GM23338 (cell line): ENCODE data around the gene SCFD2. TPM values are rescaled to one million over a fixed set of nuclear protein-coding genes. Genes with fewer than 3 reads are reported as not detected.

Source experiments
- ATAC-seq: fragments of 200-7000 bp; cut with Tn5 transposase; 3 replicates; pipeline ENCODE4 v1.9.1; 2020
- DNase-seq: peaks from one replicate; pipeline ENCODE4 v3.0.0-alpha.2; 2015; ENCODE audit warnings: low spot score
- H2AFZ ChIP-seq: fragments of 200-600 bp; sonication (generic); 2 replicates; pipeline ENCODE4 v1.8.0; 2016; ENCODE audit warnings: antibody characterized with exemption, mild to moderate bottlenecking, moderate library complexity
- H3F3A ChIP-seq: fragments of 200-600 bp; sonication (generic); replicated peaks from 2 replicates; pipeline ENCODE4 v1.8.0; 2017; ENCODE audit warnings: antibody characterized with exemption, mixed run types, low read depth
- H3K27ac ChIP-seq: fragments of 200-600 bp; sonication (generic); 2 replicates; pipeline ENCODE4 v1.6.1; 2016; ENCODE audit warnings: low read depth
- H3K27me3 ChIP-seq: fragments of 200-600 bp; sonication (generic); 2 replicates; pipeline ENCODE4 v1.8.0; 2016; ENCODE audit warnings: mild to moderate bottlenecking, mixed run types, moderate library complexity; ENCODE audit not compliant: insufficient read depth
- H3K36me3 ChIP-seq: fragments of 200-600 bp; sonication (generic); 2 replicates; pipeline ENCODE4 v1.8.0; 2016; ENCODE audit warnings: mild to moderate bottlenecking; ENCODE audit not compliant: insufficient read depth
- H3K4me1 ChIP-seq: fragments of 200-600 bp; sonication (generic); 2 replicates; pipeline ENCODE4 v1.8.0; 2016; ENCODE audit warnings: mild to moderate bottlenecking, moderate library complexity; ENCODE audit not compliant: insufficient read depth
- H3K4me2 ChIP-seq: fragments of 200-600 bp; sonication (generic); 2 replicates; pipeline ENCODE4 v1.7.1; 2017; ENCODE audit warnings: mixed run types
- H3K4me3 ChIP-seq: fragments of 200-600 bp; sonication (generic); 2 replicates; pipeline ENCODE4 v1.6.1; 2016; ENCODE audit warnings: mixed run types
- H3K79me2 ChIP-seq: fragments of 200-600 bp; sonication (generic); replicated peaks from 2 replicates; pipeline ENCODE4 v1.8.0; 2017; ENCODE audit warnings: mild to moderate bottlenecking; ENCODE audit not compliant: insufficient read depth
- H3K9me2 ChIP-seq: fragments of 200-600 bp; sonication (generic); 2 replicates; pipeline ENCODE4 v1.8.0; 2017; ENCODE audit not compliant: insufficient read depth
- H4K20me1 ChIP-seq: fragments of 200-600 bp; sonication (generic); replicated peaks from 2 replicates; pipeline ENCODE4 v1.8.0; 2017; ENCODE audit warnings: mild to moderate bottlenecking; ENCODE audit not compliant: insufficient read depth
- H3K27ac Mint-ChIP-seq: 2 replicates; pipeline ENCODE4 v1.8.0; 2020; ENCODE audit warnings: inconsistent platforms, mild to moderate bottlenecking, moderate library complexity, mixed read lengths
- H3K27me3 Mint-ChIP-seq: 3 replicates; pipeline ENCODE4 v1.8.0; 2022; ENCODE audit warnings: low read depth, mild to moderate bottlenecking, moderate library complexity, mixed read lengths, inconsistent platforms; ENCODE audit not compliant: insufficient read depth, poor library complexity
- H3K36me3 Mint-ChIP-seq: 3 replicates; pipeline ENCODE4 v1.8.0; 2021; ENCODE audit warnings: low read depth, mild to moderate bottlenecking, inconsistent platforms, moderate library complexity, mixed read lengths
- H3K4me1 Mint-ChIP-seq: 3 replicates; pipeline ENCODE4 v1.8.0; 2020; ENCODE audit warnings: mild to moderate bottlenecking, inconsistent platforms, mixed read lengths
- H3K4me3 Mint-ChIP-seq: 3 replicates; pipeline ENCODE4 v1.8.0; 2021; ENCODE audit warnings: moderate library complexity, mild to moderate bottlenecking, inconsistent platforms, mixed read lengths
- H3K9me3 Mint-ChIP-seq: 3 replicates; pipeline ENCODE4 v1.8.0; 2020; ENCODE audit warnings: moderate library complexity, mild to moderate bottlenecking, inconsistent platforms, mixed read lengths
- CREB1 ChIP-seq: fragments of 250-450 bp; sonication (Bioruptor Pico); IDR thresholded peaks from 2 replicates; pipeline ENCODE4 v1.5.0; 2020; ENCODE audit warnings: low read depth, mild to moderate bottlenecking, moderate library complexity
- CTCF ChIP-seq, 2 experiments: fragments of 200-600 bp in 1 of 2; sonication (generic) in 1 of 2; conservative IDR thresholded peaks; 2 replicates each; pipeline versions ENCODE4 v1.5.1 to v1.6.1; 2016 to 2017; ENCODE audit warnings: antibody characterized with exemption in 2 of 2, low read depth in 2 of 2, mild to moderate bottlenecking in 2 of 2, moderate library complexity in 1 of 2
- ETS1 ChIP-seq: IDR thresholded peaks from 2 replicates; pipeline ENCODE4 v1.6.1; 2016; ENCODE audit warnings: antibody characterized with exemption
- EZH2 ChIP-seq: fragments of 200-600 bp; sonication (generic); IDR thresholded peaks from one replicate; pipeline ENCODE4 v1.8.0; 2017; ENCODE audit warnings: antibody characterized with exemption, mild to moderate bottlenecking, low read depth; ENCODE audit not compliant: unreplicated experiment
- EZH2phosphoT487 ChIP-seq: fragments of 200-600 bp; sonication (generic); IDR thresholded peaks from one replicate; pipeline ENCODE4 v1.8.1; 2018; ENCODE audit warnings: antibody characterized with exemption; ENCODE audit not compliant: unreplicated experiment
- JUNB ChIP-seq: IDR thresholded peaks from one replicate; pipeline ENCODE4 v1.6.1; 2016; ENCODE audit warnings: antibody characterized with exemption; ENCODE audit not compliant: unreplicated experiment
- NANOG ChIP-seq: IDR thresholded peaks from 2 replicates; pipeline ENCODE4 v1.6.1; 2016; ENCODE audit warnings: antibody characterized with exemption, borderline replicate concordance
- POLR2AphosphoS5 ChIP-seq: IDR thresholded peaks from 2 replicates; pipeline ENCODE4 v1.6.1; 2016; ENCODE audit warnings: antibody characterized with exemption, low read depth
- REST ChIP-seq: IDR thresholded peaks from one replicate; pipeline ENCODE4 v1.6.1; 2018; ENCODE audit warnings: antibody characterized with exemption; ENCODE audit not compliant: unreplicated experiment
- STAT1 ChIP-seq: IDR thresholded peaks from one replicate; pipeline ENCODE4 v1.6.1; 2016; ENCODE audit warnings: antibody characterized with exemption; ENCODE audit not compliant: unreplicated experiment
- ZNF114 ChIP-seq: fragments of 250-450 bp; sonication (Bioruptor Pico); IDR thresholded peaks from 2 replicates; pipeline ENCODE4 v1.5.0; 2020; ENCODE audit warnings: mild to moderate bottlenecking, moderate library complexity
- ZNF331 ChIP-seq: fragments of 250-450 bp; sonication (Bioruptor Pico); IDR thresholded peaks from 2 replicates; pipeline ENCODE4 v1.5.0; 2020; ENCODE audit warnings: low read depth, mild to moderate bottlenecking, moderate library complexity
- ZNF462 ChIP-seq: fragments of 250-450 bp; sonication (Bioruptor Pico); IDR thresholded peaks from 2 replicates; pipeline ENCODE4 v1.5.0; 2020; ENCODE audit warnings: mild to moderate bottlenecking, moderate library complexity
- polyA plus RNA-seq: library from polyadenylated mRNA; unstranded; fragments of >200 nt; fragmentation: Nextera tagmentation; extraction: Ambion mirVana; gene quantifications from 2 replicates; pipeline ENCODE4 v1.2.1, GENCODE V29; 2016
- total RNA-seq: library from RNA; depleted of rRNA; stranded (reverse); fragments of >200 nt; shearing (Covaris generic); gene quantifications from 2 replicates; pipeline ENCODE4 v1.2.3, GENCODE V29; 2014

SCFD2 gene
- total and polyA plus RNA-seq, 2 experiments from 2014 or later = 5.7 to 17.5 TPM

GRCh38 chr4:53098681-53099121, 267.2 kb downstream of the SCFD2 start:
- Histone ChIP-seq H3K27me3 (no peaks in the 10 kb centered on the region), H2AFZ (no peak overlapping the region), H3K4me3 (no peak overlapping the region), H3K36me3 (no peaks in the 10 kb centered on the region), H3F3A (no peaks in the 10 kb centered on the region), H3K4me1 (no peaks in the 10 kb centered on the region), H3K4me2 (no peak overlapping the region), H3K27ac (no peak overlapping the region), H3K79me2 (no peaks in the 10 kb centered on the region), H4K20me1 (no peaks in the 10 kb centered on the region), H3K9me2 (peaks cover 4% of the 10 kb centered on the region)
- Mint-ChIP-seq H3K27me3 (no peaks in the 10 kb centered on the region), H3K27ac (no peak overlapping the region), H3K9me3 (peaks cover 4% of the 10 kb centered on the region; the same call in 1 of the 3 replicates), H3K4me3 (no peak overlapping the region), H3K4me1 (no peaks in the 10 kb centered on the region), H3K36me3 (no peaks in the 10 kb centered on the region)
- DNase-seq = no peak
- TF ChIP-seq POLR2AphosphoS5 (no peak), ETS1 (no peak), ZNF462 (CRISPR knock-in tag) (no peak), ZNF331 (CRISPR knock-in tag) (no peak), REST (no peak), ZNF114 (no peak), JUNB (no peak), STAT1 (no peak), EZH2phosphoT487 (no peak), NANOG (no peak), EZH2 (no peak), CTCF (conservative IDR thresholded peaks at IDR 0.05; ENCODE audit: low read depth in 2 of 2) (no peak), CREB1 (CRISPR knock-in tag) (no peak)
- ATAC-seq = no peak
